Midbrain (tissue), 1 donor: Measurements from ENCODE around the gene LAD1.

ENCODE experiments used
- DNase-seq: peaks from one replicate; lab custom pipeline; 2025; lab: John Stamatoyannopoulos, UW

The LAD1 gene

DNA sequence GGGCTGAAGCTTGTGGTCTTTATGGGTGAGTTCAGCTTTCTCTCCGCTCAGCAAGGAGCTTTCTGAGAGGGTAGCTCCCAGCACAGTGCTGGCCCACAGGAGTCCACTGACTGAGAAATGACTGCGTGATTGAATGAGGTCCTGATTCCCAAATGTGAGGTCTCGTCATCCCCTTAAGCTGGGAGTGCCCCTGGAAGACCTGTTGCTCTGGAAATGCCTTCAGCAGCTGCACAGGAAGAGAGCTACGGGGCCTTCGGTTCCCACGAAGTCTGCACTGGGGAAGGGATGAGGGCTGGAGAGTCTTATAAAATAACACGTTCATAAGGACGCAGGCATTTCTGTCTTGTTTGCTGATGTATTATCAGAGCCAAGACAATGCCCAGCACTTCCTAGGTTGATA is 35.7 kb downstream of the LAD1 start:
- DNase-seq, result no peak

DNA sequence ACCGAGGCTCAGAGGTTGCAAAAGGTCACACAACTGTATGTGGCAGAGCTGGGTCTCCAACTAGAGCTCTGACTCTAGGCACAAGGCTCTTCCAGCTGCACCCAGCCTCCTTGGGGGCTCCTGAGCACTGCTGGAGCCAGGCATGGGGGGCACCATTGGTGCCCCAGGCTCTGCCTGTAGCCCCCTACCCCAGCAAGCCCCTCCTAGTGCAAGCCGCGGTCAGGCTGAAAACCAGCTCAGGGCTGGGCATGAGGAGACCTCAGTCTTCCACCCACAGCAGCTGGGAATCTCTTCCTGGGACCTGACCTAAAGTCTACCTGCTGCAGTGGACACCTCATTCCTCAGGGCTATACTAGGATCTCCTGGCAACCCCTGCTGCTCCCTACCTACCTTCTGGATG is 36.2 kb downstream of the LAD1 start:
- no peak for DNase-seq

DNA sequence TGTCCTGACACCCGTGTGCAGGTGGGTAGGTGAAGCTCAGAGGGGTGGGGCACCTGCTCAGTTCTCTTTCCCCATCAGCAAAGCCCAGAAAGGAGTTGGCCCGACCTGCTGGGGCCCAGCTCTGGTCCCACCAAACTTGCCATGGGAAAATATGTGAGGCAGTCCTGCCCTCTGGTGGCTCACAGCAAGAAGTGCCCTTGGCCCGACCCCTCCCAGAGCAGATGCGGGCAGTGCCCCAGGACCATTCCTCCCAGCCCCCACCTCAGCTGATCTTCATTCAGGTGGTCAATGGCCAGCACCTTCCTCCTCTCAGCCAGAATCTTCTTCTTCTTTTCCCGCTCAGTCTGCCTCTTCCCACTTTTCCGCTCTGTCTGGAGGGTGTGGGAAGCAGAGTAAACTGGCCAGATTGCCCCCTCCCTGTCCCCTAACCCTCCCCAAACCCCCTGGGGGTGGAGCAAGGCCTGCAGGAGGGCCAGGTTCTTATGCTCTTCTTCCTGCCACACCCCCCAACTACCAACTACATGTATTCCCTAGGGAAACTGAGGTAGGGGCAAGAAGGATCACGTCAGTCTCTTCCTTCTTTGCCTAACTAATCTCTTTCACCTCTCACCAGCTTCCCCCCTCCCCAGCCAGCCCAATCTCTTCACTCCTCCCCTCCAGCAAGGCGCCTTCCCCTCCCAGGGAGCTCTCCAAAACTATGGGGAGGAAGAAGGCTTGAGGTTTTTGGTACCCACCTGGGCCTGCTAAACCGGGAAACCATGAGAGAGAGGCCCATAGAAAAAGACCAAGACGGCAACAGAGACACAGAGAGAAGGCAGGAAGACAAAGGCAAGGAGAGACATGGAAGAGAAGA is 37.2 kb downstream of the LAD1 start:
- peak; percentile 18 for DNase-seq

DNA sequence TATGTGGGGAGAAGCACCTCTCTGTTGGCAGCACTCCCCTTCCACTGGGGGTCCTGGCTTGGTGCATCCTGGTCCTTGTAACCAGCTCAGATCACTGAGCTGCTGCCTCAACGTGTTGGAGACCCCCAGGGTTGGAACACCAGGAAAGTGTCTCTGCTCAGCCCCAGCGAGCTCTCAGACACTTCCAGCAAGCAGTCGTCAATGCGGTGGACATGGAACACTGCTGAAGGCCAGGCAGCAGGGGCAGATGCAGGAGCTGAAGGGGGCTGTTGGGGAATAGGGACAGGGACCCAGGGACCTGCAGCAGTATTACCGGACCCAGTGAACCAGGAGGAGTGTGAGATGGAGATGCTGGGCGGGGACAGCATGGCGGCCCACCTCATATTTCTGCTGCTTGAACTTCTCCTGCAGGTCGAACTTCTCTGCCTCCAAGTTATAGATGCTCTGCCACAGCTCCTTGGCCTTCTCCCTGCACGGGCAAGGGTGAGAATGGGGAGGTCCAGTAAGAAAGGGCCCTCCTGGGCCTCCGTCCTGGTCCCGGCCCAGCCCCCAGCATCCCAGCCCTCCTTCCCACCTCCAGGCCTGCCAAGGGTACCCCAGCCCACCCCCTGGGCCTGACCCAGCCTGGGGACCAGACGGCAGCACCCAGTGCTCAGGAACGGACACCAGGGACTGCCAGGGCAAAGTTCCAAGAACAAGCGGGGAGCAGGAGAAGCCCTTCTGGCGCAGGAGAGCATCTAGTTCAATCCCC is 38.0 kb downstream of the LAD1 start:
- DNase-seq, result no peak

DNA sequence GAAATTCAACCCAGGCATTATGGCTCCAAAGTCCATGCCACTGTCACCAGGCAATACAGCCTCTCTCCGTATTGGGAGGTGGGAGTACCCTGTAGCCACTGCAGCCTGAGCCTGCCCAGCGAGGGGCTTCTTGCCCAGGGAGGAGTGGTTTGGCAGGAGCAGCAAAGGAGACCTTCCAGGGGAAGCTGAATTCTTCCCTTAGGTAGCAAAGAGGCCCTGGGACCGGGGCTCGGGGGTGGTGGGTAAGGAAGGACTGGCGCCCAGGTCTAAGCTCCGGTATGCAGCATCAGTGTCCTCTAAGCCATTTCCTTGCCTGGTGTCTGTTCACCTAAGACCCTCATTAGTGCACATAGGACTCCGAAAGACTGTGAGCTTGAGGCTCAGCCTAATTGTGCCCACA is 38.6 kb downstream of the LAD1 start:
- DNase-seq, result no peak

DNA sequence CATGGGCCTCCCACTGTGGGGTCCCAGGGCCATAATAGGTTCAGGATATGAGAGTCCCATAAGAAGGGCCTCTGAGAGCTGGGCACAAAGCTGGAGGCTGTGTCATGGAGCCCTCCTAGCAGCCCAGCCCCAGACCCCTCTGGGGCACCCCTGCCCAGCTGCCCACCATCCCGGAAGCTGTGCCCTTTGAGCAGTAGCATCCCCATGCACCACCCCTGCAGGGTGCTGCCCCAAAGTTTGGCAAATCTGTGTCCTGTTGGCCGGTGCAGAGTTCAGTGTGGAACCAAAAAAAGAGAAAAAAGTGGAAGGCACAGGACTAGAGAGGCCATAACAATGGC is 39.3 kb downstream of the LAD1 start:
- no peak for DNase-seq

DNA sequence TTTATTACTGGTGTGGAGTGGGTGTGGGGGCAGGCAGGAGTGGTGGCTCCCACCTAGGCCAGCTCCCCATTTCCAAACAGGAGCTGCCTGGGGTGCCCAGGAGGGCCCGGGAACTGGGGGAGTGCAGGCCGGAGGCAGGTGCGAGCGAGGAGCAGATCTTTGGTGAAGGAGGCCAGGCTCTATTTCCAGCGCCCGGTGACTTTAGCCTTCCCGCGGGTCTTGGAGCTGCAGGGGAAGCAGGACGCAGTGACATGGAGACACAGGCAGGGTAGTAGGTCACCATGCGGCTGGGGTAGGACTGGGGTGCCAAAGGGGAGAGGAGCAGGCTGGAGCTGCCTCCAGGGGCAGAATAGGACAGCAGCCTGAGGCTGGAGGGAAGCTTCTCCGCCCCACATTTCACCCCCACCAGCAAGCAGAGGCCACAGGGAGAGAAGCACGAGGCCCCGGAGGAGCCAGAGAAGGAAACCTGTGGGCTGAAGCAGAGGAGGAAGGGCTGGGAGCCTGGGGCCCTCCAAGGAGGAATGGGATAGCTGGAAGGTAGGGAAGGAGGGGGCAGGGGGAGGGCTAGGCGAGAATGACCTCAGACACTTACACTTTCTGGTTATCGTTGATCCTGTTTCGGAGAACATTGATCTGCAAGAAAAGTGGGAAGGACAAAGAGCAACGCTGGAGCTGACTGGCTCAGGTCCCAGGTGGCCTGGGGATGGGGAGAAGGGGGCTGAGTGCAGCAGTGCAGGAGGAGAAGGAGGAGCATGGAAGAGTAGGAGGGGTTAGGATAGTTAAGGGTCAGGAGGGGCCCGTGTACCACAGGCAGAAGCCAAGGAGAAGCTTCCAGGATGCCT is 39.9 kb downstream of the LAD1 start:
- DNase-seq, result no peak

DNA sequence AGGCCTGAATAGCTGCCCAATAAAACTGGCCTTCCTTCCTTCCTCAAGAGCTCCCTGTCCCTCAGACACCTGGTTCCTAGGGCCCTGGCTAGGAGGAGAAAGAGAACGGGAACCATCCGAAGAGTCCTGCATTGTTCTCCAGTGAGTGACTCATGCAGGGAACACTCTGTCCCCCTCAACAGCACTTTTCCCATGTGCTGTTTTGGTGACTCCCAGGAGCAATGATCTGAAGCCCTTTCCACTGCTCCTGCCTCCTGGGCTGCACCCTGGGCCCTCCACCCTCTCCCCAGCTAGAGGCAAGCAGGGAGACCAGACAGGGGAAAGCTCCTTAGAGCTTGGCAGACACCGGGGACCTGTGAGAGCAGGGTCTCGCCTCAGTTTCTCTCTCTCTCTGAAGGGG is 40.5 kb downstream of the LAD1 start:
- no peak for DNase-seq

DNA sequence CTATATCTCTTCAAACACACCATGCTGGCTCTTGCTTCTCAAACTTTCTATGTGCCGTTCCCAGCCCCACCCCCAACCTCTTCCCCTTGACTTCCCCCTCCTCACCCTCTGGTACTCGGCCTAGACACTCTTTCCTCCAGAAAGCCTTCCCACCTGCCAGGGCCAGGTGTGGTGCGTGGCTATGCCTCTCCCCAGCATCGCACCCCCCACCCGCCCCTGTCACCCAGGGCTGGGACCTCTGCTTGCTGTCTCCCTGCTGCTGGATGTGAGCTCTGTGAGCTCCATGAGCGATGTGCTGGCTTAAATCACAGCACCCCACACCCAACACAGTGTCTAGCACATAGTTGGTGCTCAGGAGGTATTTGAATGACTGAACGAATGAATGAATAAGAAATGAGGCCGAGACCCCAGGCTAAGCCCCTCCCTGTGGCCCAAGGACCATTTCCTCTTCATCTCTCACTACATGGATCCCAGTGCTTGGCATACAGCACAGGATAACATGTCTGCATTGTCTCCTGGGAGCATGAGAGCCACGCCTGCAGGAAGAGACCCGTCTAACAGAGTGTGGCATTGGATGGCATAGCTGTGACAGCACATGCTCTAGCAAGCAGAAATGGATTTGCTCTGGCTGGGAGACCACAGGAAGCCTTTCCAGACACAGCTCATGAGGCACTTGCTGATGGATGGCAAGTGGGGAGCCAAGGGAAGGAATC is 41.3 kb downstream of the LAD1 start:
- DNase-seq, result no peak

DNA sequence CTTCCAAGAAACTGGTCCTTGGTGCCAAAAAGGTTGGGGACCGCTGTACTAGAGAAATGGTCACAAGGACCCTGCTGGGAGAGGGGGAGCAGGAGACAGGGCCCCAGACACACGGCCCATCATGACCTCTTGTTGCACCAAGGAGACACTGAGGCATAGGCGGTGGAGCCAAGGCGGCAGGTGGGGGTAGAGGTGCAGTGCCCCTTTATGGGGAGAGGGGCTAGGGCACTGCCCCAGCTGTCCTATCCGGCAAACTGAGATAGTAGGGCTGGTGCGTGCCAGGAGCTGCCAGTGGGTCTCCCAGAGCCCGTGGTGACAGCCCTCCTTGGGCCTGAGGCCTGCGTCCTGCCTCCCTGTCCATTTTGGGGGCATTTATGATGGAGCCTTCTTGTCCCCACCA is 41.9 kb downstream of the LAD1 start:
- no peak for DNase-seq

DNA sequence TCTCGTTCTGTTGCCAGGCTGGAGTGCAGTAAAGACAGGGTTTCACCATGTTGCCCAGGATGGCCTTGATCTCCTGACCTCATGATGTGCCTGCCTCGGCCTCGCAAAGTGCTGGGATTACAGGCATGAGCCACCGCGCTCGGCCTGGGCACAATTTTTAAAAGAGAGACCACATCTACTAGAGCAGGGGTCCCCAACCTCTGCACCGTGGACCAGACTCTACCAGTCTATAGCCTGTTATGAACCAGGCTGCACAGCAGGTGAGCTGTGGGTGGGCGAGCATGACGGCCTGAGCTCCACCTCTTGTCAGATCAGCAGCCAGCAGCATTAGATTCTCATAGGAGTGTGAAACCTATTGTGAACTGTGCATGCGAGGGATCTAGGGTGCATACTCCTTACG is 42.4 kb downstream of the LAD1 start:
- no peak for DNase-seq

DNA sequence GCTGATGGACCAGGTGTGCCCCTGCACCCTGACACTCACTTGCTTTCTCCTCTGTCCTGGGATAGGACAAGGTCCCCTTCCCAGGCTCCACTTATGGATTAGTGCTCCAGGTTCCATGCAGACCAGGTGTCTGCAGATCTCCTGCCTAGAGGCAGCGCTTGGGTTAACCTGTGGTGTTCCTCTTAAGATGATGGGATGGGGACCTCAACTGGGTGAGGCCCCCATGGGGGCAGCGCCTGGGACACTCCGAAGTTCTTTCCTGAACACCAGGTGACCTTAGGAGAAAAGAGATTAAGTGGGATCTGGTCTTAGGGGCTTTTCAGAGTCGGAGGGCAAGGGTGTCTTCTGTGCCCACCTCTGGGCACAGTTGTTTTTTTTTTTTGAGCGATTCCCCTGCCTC is 42.9 kb downstream of the LAD1 start:
- DNase-seq, result no peak

DNA sequence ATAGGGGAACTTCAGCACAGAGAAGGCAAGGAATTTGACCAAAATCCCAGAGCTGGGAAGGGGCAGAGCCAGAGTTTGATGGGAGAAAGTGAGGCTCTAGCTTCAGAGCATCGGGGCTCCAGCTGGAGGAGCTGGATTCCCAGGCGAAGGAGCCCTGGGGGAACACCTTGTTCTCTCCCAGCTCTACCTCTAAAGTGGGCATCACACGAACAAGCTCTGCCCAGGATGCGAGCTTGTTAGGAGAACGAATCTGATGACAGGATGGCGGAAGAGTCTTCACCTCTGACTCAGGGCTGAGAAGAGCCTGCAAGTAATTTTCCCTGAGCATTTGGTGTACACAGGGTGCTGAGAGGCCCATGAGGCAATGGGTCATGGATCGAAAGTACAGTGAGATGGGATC is 43.7 kb downstream of the LAD1 start:
- no peak for DNase-seq

DNA sequence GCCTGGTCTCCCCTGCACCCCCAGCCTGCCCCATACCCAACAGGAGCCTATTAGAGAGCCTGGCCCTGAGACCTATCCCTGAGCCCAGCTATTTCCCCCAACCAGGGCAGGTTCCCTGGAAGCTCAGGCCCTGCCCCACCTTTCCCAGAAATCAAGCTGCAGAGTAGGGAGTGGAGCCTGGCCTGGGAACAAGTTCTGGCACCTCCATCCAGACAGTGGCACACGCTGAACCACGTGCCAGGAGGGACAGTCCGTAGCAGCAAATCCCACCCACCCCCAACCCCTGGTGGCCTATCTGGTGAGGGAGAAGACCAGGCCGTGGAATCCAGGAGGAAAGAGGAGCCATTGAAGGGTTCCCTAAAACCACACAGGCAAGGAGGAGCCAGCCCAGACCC is 44.2 kb downstream of the LAD1 start:
- no peak for DNase-seq

DNA sequence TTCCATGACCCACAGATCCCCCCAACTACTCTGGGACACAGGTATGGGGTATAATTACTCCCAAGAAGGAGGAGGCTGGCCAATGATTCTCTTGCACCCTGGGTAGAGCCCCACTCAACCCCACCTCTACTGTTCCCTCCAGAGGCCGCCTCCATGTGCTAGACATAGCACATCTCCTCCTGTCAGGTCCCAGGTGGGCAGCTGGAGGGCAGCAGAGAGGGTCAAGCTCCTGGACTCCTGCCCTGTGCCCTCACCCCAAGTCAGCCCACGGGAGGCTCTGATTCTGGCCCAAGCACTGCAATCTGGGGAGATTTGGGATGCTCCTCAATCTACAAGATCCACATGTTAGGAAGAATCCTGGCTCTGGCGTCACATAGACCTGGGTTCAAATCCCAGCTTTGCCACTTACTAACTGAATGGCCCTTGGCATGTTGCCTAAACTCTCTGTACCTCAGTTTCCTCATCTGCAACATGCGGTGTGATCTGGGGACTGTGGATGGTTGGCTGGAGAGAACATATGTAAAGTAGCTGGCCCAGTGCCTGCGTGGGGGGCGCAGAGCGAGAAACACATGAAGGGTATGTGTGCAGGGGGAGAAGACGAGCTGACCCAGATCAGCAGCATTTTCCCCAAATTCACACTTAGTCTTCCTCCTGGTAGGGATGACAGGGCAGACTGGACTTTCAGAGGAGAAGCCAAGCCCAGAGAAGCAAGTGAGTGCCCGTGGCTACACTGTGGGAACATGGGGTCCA is 44.8 kb downstream of the LAD1 start:
- no peak for DNase-seq

DNA sequence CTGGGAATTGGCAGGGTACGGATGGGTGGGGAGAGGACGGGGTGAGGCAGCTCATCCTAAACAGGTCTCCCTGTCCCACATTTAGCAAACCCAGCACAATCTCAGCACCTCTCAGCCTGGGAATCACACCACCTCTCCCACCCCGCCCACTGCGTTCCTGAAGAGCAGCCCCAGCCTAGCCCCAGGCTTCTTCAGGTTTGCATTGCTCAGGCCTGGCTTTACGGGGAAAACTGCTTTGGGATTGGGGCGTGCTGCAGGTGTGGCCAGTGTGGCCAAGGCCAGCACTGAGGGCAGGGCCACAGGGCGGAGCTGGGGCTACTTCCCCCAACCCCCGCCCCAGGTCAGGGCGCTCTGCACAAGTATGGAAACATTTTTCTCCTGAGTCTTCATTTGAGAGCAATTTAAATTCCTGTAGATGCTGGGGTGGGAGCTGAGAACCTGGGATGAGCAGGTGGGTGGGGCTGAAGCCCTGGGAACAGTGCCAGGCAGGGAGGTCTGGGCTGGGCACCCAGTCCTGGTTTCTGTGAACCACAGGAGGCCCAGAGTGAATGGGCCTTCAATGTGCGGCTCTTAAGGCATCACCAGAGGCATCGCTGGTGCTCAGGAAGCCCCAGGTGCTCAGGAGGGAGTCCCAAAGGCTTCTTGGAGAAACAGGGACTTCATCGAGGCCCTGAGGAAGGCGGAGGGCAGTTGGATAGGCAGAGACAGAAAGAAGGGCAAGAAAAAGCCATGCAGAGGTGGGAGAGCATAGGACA is 45.8 kb downstream of the LAD1 start:
- no peak for DNase-seq

DNA sequence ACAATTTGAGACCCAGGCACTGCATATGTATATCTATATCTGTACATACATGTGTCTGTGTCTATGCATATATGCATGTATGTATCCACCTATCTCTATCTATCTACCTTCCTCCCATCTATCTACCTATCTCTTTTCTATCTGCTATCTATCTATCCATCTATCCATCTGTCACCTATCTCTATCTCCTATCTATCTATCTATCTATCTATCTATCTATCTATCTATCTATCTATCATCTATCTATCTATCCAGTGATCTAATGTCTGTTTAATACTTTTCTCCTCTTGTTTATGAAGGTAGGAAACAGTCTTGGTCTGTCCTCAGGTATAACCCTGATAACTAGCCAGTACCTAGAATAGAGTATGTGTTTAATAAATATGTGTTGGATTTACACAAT is 47.5 kb downstream of the LAD1 start:
- no peak for DNase-seq

DNA sequence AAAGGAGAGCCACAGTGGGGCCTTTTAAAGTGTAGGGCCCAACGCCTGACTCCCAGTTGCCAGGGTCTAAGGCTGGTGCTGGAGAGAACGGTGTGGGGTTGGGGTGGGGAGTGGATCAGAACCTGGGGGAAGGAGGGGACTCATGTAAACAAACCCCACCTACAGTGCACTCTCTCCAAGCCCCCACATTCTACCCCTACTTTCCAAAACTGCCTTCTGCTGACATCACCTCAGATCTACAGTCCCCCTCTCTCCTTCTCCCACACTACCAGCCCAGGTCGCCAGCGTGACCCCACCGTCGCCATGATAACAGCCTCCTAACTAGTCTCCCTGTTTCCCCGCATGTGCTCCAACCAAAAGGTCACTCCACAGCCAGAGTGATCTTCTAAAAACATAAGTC is 48.2 kb downstream of the LAD1 start:
- DNase-seq, result no peak

DNA sequence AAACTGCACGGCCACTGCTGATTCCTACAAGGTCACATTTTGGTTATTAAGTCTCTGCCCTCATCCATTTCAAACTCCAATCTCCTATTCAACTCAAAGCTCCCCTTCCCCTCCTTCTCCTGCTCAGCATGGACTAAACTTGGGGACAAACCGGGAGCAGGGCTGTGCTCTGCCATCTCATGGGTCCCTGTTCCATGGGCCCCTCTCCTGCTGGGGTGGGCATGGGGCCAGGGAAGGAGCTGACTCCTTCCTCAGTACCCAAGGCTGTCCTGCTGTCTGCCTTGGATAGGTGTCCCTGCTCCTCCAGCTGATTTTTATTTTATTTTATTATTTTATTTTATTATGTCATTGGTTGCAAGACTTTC is 48.8 kb downstream of the LAD1 start:
- no peak for DNase-seq

DNA sequence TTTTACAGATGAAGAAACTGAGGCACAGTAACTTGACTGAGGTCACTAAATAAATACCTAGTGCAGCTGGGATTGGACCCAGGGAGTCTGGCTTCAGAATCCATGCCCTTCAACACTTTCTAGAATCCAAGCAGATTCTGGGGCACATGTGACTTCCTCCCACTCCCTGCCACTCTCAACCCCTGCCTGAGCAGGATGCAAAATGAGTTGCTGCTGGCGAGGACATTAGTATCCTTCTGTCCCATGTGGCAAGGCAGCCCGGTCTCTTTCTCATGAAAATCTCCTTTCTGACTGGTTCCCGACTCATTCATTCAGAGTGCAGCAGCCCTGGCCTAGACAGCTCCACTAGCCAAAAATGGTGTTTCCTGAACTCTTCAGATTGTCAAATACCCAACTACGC is 50.0 kb downstream of the LAD1 start:
- no peak for DNase-seq

DNA sequence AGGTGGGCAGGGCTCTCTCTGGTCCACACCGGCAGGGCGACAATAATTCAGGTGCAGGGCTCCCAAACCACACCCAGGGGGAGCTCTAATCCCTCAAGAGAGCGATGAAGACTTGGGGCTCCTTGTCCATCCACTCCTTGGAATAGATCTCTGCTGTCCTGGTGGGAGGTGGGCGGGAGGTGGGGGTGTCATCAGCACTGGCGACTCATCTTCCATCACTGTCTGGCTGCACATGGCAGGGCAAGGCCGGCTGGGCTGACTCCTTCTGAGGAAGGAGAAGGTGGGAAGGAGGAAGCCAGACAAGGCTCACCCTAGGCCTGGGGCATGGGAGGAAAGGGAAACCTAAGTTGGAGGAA is 50.9 kb downstream of the LAD1 start:
- no peak for DNase-seq
